Measurements from ENCODE around the gene MEDAG. TPM values are rescaled to one million over a fixed set of nuclear protein-coding genes. Genes with fewer than 3 reads are reported as not detected.

Gene MEDAG
- total RNA-seq, 2 experiments from 2014 or later: 0.19 TPM; not detected in 1

- Histone ChIP-seq H3K36me3 (ENCODE audit: insufficient read depth, low read length) (no peaks in the 10 kb centered on the region), H3K4me2 (ENCODE audit: low read length) (no peak overlapping the region), H3K27ac (ENCODE audit: low read depth, low read length, poor library complexity, severe bottlenecking) (no peak overlapping the region), H3K9me2 (ENCODE audit: insufficient read depth, low read length) (no peaks in the 10 kb centered on the region), H3K79me2 (ENCODE audit: insufficient read depth, low read depth, low read length) (no peaks in the 10 kb centered on the region), H3K4me1 (ENCODE audit: insufficient read depth, low read length, poor library complexity, severe bottlenecking) (no peaks in the 10 kb centered on the region), H3K9me3 (ENCODE audit: low read length) (no peaks in the 10 kb centered on the region), H4K20me1 (ENCODE audit: insufficient read depth, low read length) (no peaks in the 10 kb centered on the region), H3K4me3 (ENCODE audit: low read depth, low read length, poor library complexity, severe bottlenecking) (no peak overlapping the region), H2AFZ (ENCODE audit: low read length) (no peak overlapping the region)
- TF ChIP-seq EZH2phosphoT487 (IDR thresholded peaks at IDR 0.05; ENCODE audit: borderline replicate concordance, low read depth, low read length): no peak
- intact Hi-C loops (cut with micrococcal nuclease; ENCODE audit: unreplicated experiment): no loop called here
- no peak for DNase-seq (ENCODE audit: low spot score)
- ChIA-PET CTCF (ENCODE audit: unreplicated experiment) (no interaction called here), POLR2A (no interaction called here)
- BruUV-seq (replicated peaks): no TSS peak
Measured at GRCh38 chr13:30920162-30920909, 14.3 kb downstream of the MEDAG start.

GRCh38 chr13:30923418-30923817 is 17.3 kb downstream of the MEDAG start:
- DNase-seq (ENCODE audit: low spot score): no peak
- ChIA-PET CTCF (ENCODE audit: unreplicated experiment) (no interaction called here), POLR2A (interaction anchor here (0.7 kb wide), 1 partner anchor 99 kb away, joined by 4 read pairs; no protein-coding TSS in a partner anchor)
- Histone ChIP-seq H4K20me1 (ENCODE audit: insufficient read depth, low read length) (no peaks in the 10 kb centered on the region), H3K4me2 (ENCODE audit: low read length) (no peak overlapping the region), H3K4me1 (ENCODE audit: insufficient read depth, low read length, poor library complexity, severe bottlenecking) (no peaks in the 10 kb centered on the region), H2AFZ (ENCODE audit: low read length) (no peak overlapping the region), H3K9me2 (ENCODE audit: insufficient read depth, low read length) (no peaks in the 10 kb centered on the region), H3K79me2 (ENCODE audit: insufficient read depth, low read depth, low read length) (no peaks in the 10 kb centered on the region), H3K4me3 (ENCODE audit: low read depth, low read length, poor library complexity, severe bottlenecking) (no peak overlapping the region), H3K9me3 (ENCODE audit: low read length) (no peaks in the 10 kb centered on the region), H3K36me3 (ENCODE audit: insufficient read depth, low read length) (no peaks in the 10 kb centered on the region), H3K27ac (ENCODE audit: low read depth, low read length, poor library complexity, severe bottlenecking) (no peak overlapping the region)
- intact Hi-C loops (cut with micrococcal nuclease; ENCODE audit: unreplicated experiment): no loop called here
- BruUV-seq (replicated peaks): no TSS peak
- TF ChIP-seq CTCF (conservative IDR thresholded peaks at IDR 0.05; ENCODE audit: low read length): no peak

GRCh38 chr13:30924721-30925120 is 18.6 kb downstream of the MEDAG start:
- no peaks in the 10 kb centered on the region for H3K79me2 ChIP-seq (ENCODE audit: insufficient read depth, low read depth, low read length)
- no peaks in the 10 kb centered on the region for H3K36me3 ChIP-seq (ENCODE audit: insufficient read depth, low read length)
- no peak overlapping the region for H3K4me2 ChIP-seq (ENCODE audit: low read length)
- ChIA-PET CTCF (ENCODE audit: unreplicated experiment) (no interaction called here), POLR2A (interaction anchor here (0.7 kb wide), 1 partner anchor 953 kb away, joined by 5 read pairs; no protein-coding TSS in a partner anchor)
- H4K20me1 ChIP-seq (ENCODE audit: insufficient read depth, low read length): no peaks in the 10 kb centered on the region
- no peaks in the 10 kb centered on the region for H3K9me2 ChIP-seq (ENCODE audit: insufficient read depth, low read length)
- H3K27ac ChIP-seq (ENCODE audit: low read depth, low read length, poor library complexity, severe bottlenecking): no peak overlapping the region
- intact Hi-C loops (cut with micrococcal nuclease; ENCODE audit: unreplicated experiment): no loop called here
- no peak for DNase-seq (ENCODE audit: low spot score)
- no peaks in the 10 kb centered on the region for H3K9me3 ChIP-seq (ENCODE audit: low read length)
- TF ChIP-seq CTCF (conservative IDR thresholded peaks at IDR 0.05; ENCODE audit: low read length) (no peak), EZH2phosphoT487 (IDR thresholded peaks at IDR 0.05; ENCODE audit: borderline replicate concordance, low read depth, low read length) (no peak)
- no peak overlapping the region for H2AFZ ChIP-seq (ENCODE audit: low read length)
- H3K4me1 ChIP-seq (ENCODE audit: insufficient read depth, low read length, poor library complexity, severe bottlenecking): no peaks in the 10 kb centered on the region
- H3K4me3 ChIP-seq (ENCODE audit: low read depth, low read length, poor library complexity, severe bottlenecking): no peak overlapping the region
- BruUV-seq (replicated peaks): no TSS peak
